IMR-90 (cell line): ENCODE measurements around the gene TEAD1. TPM values are rescaled to one million over a fixed set of nuclear protein-coding genes. Genes with fewer than 3 reads are reported as not detected.

Experiments used
- ATAC-seq: fragments of 200-7000 bp; cut with Tn5 transposase; 2 replicates; pipeline ENCODE4 v1.9.1; 2020; ENCODE audit warnings: low read depth, mild to moderate bottlenecking, moderate library complexity
- BruUV-seq: library from RNA; stranded (reverse); fragments of 400-500 nt; replicated peaks from 2 replicates; lab custom pipeline; 2021; lab: Mats Ljungman, UMichigan
- CTCF ChIA-PET: fragments of 300-600 bp; formaldehyde crosslinking; extraction: SDS; loops from one replicate; lab custom pipeline; 2021; ENCODE audit warnings: antibody characterized with exemption; lab: Yijun Ruan, JAX
- POLR2A ChIA-PET: fragments of 300-600 bp; sonication (Branson Sonifier 250); formaldehyde crosslinking; loops from one replicate; lab custom pipeline; 2022; ENCODE audit warnings: antibody characterized with exemption; ENCODE audit not compliant: unreplicated experiment; lab: Charles Lee
- DNase-seq: peaks from one replicate; pipeline ENCODE4 v3.0.0; 2013
- H2AFZ ChIP-seq: replicated peaks from 2 replicates; pipeline ENCODE3; 2013; ENCODE audit warnings: low read length, mild to moderate bottlenecking; ENCODE audit not compliant: poor library complexity
- H2AK5ac ChIP-seq: 2 replicates; pipeline ENCODE4 v1.6.1; 2013; ENCODE audit warnings: low read depth, low read length, inconsistent platforms
- H2AK9ac ChIP-seq: replicated peaks from 2 replicates; pipeline ENCODE3; 2013; ENCODE audit warnings: mild to moderate bottlenecking, low read depth, low read length, moderate library complexity; ENCODE audit not compliant: poor library complexity
- H2BK120ac ChIP-seq: 2 replicates; pipeline ENCODE4 v1.6.1; 2013; ENCODE audit warnings: low read depth, low read length, inconsistent platforms
- H2BK15ac ChIP-seq: 3 replicates; pipeline ENCODE4 v1.6.1; 2013; ENCODE audit warnings: low read depth, low read length, inconsistent platforms
- H2BK20ac ChIP-seq: 2 replicates; pipeline ENCODE4 v1.6.1; 2013; ENCODE audit warnings: low read depth, mild to moderate bottlenecking, inconsistent platforms, low read length, moderate library complexity
- H2BK5ac ChIP-seq: 2 replicates; pipeline ENCODE4 v1.6.1; 2013; ENCODE audit warnings: mild to moderate bottlenecking, low read depth, low read length, inconsistent platforms; ENCODE audit not compliant: poor library complexity, severe bottlenecking
- H3K14ac ChIP-seq: replicated peaks from 2 replicates; pipeline ENCODE4 v1.6.1; 2013; ENCODE audit warnings: low read depth, low read length, inconsistent platforms
- H3K18ac ChIP-seq: 2 replicates; pipeline ENCODE4 v1.6.1; 2013; ENCODE audit warnings: low read depth, low read length, control low read depth
- H3K23ac ChIP-seq: 2 replicates; pipeline ENCODE4 v1.6.1; 2013; ENCODE audit warnings: low read depth, low read length, inconsistent platforms
- H3K27ac ChIP-seq: 2 replicates; pipeline ENCODE4 v1.5.1; 2013; ENCODE audit warnings: mild to moderate bottlenecking, control low read depth, low read length; ENCODE audit not compliant: insufficient read depth
- H3K27me3 ChIP-seq: 2 replicates; pipeline ENCODE4 v1.6.1; 2013; ENCODE audit warnings: low read length; ENCODE audit not compliant: control insufficient read depth, insufficient read depth
- H3K36me3 ChIP-seq: 2 replicates; pipeline ENCODE4 v1.6.1; 2013; ENCODE audit warnings: low read length, mixed read lengths; ENCODE audit not compliant: control insufficient read depth, insufficient read depth
- H3K4ac ChIP-seq: 2 replicates; pipeline ENCODE4 v1.6.1; 2013; ENCODE audit warnings: low read depth, low read length, inconsistent platforms
- H3K4me1 ChIP-seq: 2 replicates; pipeline ENCODE4 v1.6.1; 2013; ENCODE audit warnings: low read length, mixed read lengths; ENCODE audit not compliant: control insufficient read depth, insufficient read depth
- H3K4me2 ChIP-seq: 2 replicates; pipeline ENCODE4 v1.6.1; 2013; ENCODE audit warnings: low read depth, mild to moderate bottlenecking, control low read depth, low read length, moderate library complexity
- H3K4me3 ChIP-seq: 2 replicates; pipeline ENCODE4 v1.5.1; 2013; ENCODE audit warnings: low read depth, mild to moderate bottlenecking, control low read depth, low read length, moderate library complexity; ENCODE audit not compliant: insufficient read depth
- H3K56ac ChIP-seq: 2 replicates; pipeline ENCODE4 v1.6.1; 2013; ENCODE audit warnings: low read length, inconsistent platforms; ENCODE audit not compliant: insufficient read depth; ENCODE audit errors: extremely low read depth
- H3K79me1 ChIP-seq, 2 experiments: 2 replicates each; pipeline ENCODE4 v1.6.1; 2013; ENCODE audit warnings: low read length in 2 of 2, inconsistent platforms in 1 of 2, low read depth in 1 of 2
- H3K9ac ChIP-seq: 2 replicates; pipeline ENCODE4 v1.6.1; 2013; ENCODE audit warnings: low read depth, low read length, control low read depth
- H3K9me1 ChIP-seq: 2 replicates; pipeline ENCODE4 v1.6.1; 2013; ENCODE audit warnings: low read length, inconsistent platforms; ENCODE audit not compliant: insufficient read depth
- H3K9me3 ChIP-seq: 2 replicates; pipeline ENCODE4 v1.6.1; 2013; ENCODE audit warnings: low read length; ENCODE audit not compliant: control insufficient read depth, insufficient read depth
- H4K20me1 ChIP-seq: 2 replicates; pipeline ENCODE4 v1.6.1; 2013; ENCODE audit warnings: low read length, inconsistent platforms; ENCODE audit not compliant: insufficient read depth
- H4K5ac ChIP-seq: 2 replicates; pipeline ENCODE4 v1.6.1; 2013; ENCODE audit warnings: mild to moderate bottlenecking, low read depth, low read length, control low read depth
- H4K8ac ChIP-seq, 2 experiments: 2 replicates each; pipeline ENCODE4 v1.6.1; 2013; ENCODE audit warnings: low read depth in 2 of 2, low read length in 2 of 2, control low read depth in 1 of 2, inconsistent platforms in 1 of 2
- H4K91ac ChIP-seq: 2 replicates; pipeline ENCODE4 v1.6.1; 2013; ENCODE audit warnings: low read depth, low read length, inconsistent platforms; ENCODE audit not compliant: insufficient read depth
- CEBPB ChIP-seq: IDR thresholded peaks from 2 replicates; pipeline ENCODE4 v1.6.1; 2012; ENCODE audit warnings: low read depth, low read length, improper control_type of control experiment
- CHD1 ChIP-seq: IDR thresholded peaks from 2 replicates; pipeline ENCODE4 v1.6.1; 2012; ENCODE audit warnings: low read depth, low read length, improper control_type of control experiment
- FOS ChIP-seq: fragments of 150-350 bp; IDR thresholded peaks from 2 replicates; pipeline ENCODE4 v1.6.1; 2016; ENCODE audit warnings: low read depth, low read length
- MAFK ChIP-seq: IDR thresholded peaks from 2 replicates; pipeline ENCODE4 v1.6.1; 2012; ENCODE audit warnings: low read depth, low read length, improper control_type of control experiment
- MAZ ChIP-seq: IDR thresholded peaks from 2 replicates; pipeline ENCODE4 v1.6.1; 2012; ENCODE audit warnings: low read depth, mild to moderate bottlenecking, low read length, improper control_type of control experiment, moderate library complexity, borderline replicate concordance
- MXI1 ChIP-seq: IDR thresholded peaks from 2 replicates; pipeline ENCODE4 v1.6.1; 2012; ENCODE audit warnings: low read depth, mild to moderate bottlenecking, low read length, moderate library complexity, borderline replicate concordance
- NFE2L2 ChIP-seq: fragments of 150-350 bp; IDR thresholded peaks from 2 replicates; pipeline ENCODE4 v1.6.1; 2016; ENCODE audit warnings: low read depth, mild to moderate bottlenecking, low read length
- POLR2A ChIP-seq: IDR thresholded peaks from 2 replicates; pipeline ENCODE4 v1.6.1; 2012; ENCODE audit warnings: mild to moderate bottlenecking, low read depth, low read length
- RCOR1 ChIP-seq: IDR thresholded peaks from 2 replicates; pipeline ENCODE4 v1.6.1; 2012; ENCODE audit warnings: mild to moderate bottlenecking, low read length, improper control_type of control experiment; ENCODE audit not compliant: insufficient replicate concordance
- RFX5 ChIP-seq: IDR thresholded peaks from 2 replicates; pipeline ENCODE4 v1.8.0; 2012; ENCODE audit warnings: low read depth, mild to moderate bottlenecking, low read length, moderate library complexity
- SMC3 ChIP-seq: fragments of 150-350 bp; IDR thresholded peaks from 2 replicates; pipeline ENCODE4 v1.6.1; 2016; ENCODE audit warnings: low read depth, mild to moderate bottlenecking, antibody characterized with exemption, low read length, moderate library complexity
- USF2 ChIP-seq: fragments of 150-350 bp; IDR thresholded peaks from 2 replicates; pipeline ENCODE4 v1.6.1; 2017; ENCODE audit warnings: mild to moderate bottlenecking, antibody characterized with exemption, low read length, low read depth
- WGBS, 2 experiments: methylation state at CpG; one replicate each; pipeline versions ENCODE4 v1.1.5 to v1.1.7; 2013; ENCODE audit warnings: missing lambda C conversion rate in 2 of 2; ENCODE audit not compliant: insufficient read length in 1 of 2; ENCODE audit errors: extremely low coverage in 2 of 2; 5-methylcytosine and 5-hydroxymethylcytosine counted together
- dilution Hi-C: fragments of 300-500 bp; cut with HindIII; formaldehyde crosslinking; loops from one replicate; pipeline ENCODE4 v1.14.3; 2018; ENCODE audit warnings: low sequenced_read_pairs; ENCODE audit not compliant: unreplicated experiment
- in situ Hi-C: fragments of 300-500 bp; cut with MboI; formaldehyde crosslinking; loops from 3 replicates; pipeline ENCODE4 v1.14.3; 2019; ENCODE audit warnings: low sequenced_read_pairs, inconsistent platforms, mixed read lengths
- intact Hi-C: fragments of 100-400 bp; cut with micrococcal nuclease; formaldehyde crosslinking; loops from 2 replicates; pipeline ENCODE4 v1.10.0; 2022
- polyA plus RNA-seq, 3 experiments: library from polyadenylated mRNA; depleted of rRNA; stranded (reverse); fragments of >200 nt; gene quantifications; 2 replicates each; pipeline ENCODE4 v1.2.3, GENCODE V29; 2012; ENCODE audit warnings: low replicate concordance in 1 of 3
- total RNA-seq: library from RNA; depleted of rRNA; stranded (reverse); fragments of >200 nt; gene quantifications from 2 replicates; pipeline ENCODE4 v1.2.3, GENCODE V29; 2012
- TF ChIP-seq, protein P1 (sequence below): conservative IDR thresholded peaks from 2 replicates; pipeline ENCODE4 v1.5.1; 2012; ENCODE audit warnings: mild to moderate bottlenecking, low read depth, low read length, improper control_type of control experiment
- TF ChIP-seq, protein P2 (sequence below): fragments of 150-350 bp; IDR thresholded peaks from 2 replicates; pipeline ENCODE4 v1.6.1; 2016; ENCODE audit warnings: low read depth, mild to moderate bottlenecking, low read length, moderate library complexity, borderline replicate concordance

TEAD1 gene
- total and polyA plus RNA-seq, 2 of the 4 experiments (the other 2 are of a cell fraction): 51.8 to 69.2 TPM

DNA sequence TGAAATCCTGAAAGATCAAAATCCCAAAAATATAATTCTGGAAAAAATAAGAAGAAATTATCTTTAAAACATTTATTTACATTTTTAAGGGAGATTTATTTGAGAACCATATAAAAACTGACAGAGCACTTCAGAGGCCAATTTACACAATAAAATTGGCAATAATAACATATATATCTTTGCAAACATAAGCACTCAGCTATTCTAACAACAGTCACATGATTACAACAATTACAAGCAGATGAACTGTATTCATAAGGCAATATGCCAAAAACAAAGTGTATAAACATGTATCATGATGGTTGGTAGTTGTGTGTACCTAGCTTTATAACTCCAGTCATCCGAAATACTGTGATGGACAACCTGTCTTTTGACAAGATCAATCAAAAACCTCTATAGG lies 317.2 kb downstream of the TEAD1 start:
- peaks cover 29% of the 10 kb centered on the region for H3K27me3 ChIP-seq
- no peak overlapping the region for H4K91ac ChIP-seq
- no peaks in the 10 kb centered on the region for H3K9me1 ChIP-seq
- no peak overlapping the region for H2AK5ac ChIP-seq
- H2AK9ac ChIP-seq: no peak overlapping the region
- H3K4me3 ChIP-seq: no peak overlapping the region
- POLR2A ChIA-PET: no interaction called here
- CTCF ChIA-PET: no interaction called here
- H3K9me3 ChIP-seq: 0 out of 2 replicates have a peak, but pooled peaks cover 2% of the 10 kb centered on the region
- H3K4me1 ChIP-seq: no peaks in the 10 kb centered on the region
- H2BK5ac ChIP-seq: no peak overlapping the region
- no peaks in the 10 kb centered on the region for H3K36me3 ChIP-seq
- H3K4me2 ChIP-seq: no peak overlapping the region
- H2BK20ac ChIP-seq: no peak overlapping the region
- H3K14ac ChIP-seq: no peak overlapping the region
- H3K9ac ChIP-seq: no peak overlapping the region
- in situ Hi-C loops: no loop called here
- no peak overlapping the region for H3K4ac ChIP-seq
- no peak for ATAC-seq
- intact Hi-C loops: no loop called here
- H4K5ac ChIP-seq: no peak overlapping the region
- no peak overlapping the region for H3K56ac ChIP-seq
- dilution Hi-C loops: no loop called here
- no peaks in the 10 kb centered on the region for H4K20me1 ChIP-seq
- no peak overlapping the region for H2AFZ ChIP-seq
- no peaks in the 10 kb centered on the region for H3K79me1 ChIP-seq
- no peak overlapping the region for H2BK15ac ChIP-seq
- no peak overlapping the region for H3K23ac ChIP-seq
- no peak for TF ChIP-seq RFX5
- no peak for TF ChIP-seq CEBPB
- TF ChIP-seq RCOR1: no peak
- TF ChIP-seq SMC3: no peak
- TF ChIP-seq USF2: no peak
- TF ChIP-seq POLR2A: no peak
- no peak for TF ChIP-seq MAZ
- TF ChIP-seq CHD1: no peak
- TF ChIP-seq NFE2L2: no peak
- no peak for TF ChIP-seq MAFK
- TF ChIP-seq MXI1: no peak
- TF ChIP-seq, protein P1, sequence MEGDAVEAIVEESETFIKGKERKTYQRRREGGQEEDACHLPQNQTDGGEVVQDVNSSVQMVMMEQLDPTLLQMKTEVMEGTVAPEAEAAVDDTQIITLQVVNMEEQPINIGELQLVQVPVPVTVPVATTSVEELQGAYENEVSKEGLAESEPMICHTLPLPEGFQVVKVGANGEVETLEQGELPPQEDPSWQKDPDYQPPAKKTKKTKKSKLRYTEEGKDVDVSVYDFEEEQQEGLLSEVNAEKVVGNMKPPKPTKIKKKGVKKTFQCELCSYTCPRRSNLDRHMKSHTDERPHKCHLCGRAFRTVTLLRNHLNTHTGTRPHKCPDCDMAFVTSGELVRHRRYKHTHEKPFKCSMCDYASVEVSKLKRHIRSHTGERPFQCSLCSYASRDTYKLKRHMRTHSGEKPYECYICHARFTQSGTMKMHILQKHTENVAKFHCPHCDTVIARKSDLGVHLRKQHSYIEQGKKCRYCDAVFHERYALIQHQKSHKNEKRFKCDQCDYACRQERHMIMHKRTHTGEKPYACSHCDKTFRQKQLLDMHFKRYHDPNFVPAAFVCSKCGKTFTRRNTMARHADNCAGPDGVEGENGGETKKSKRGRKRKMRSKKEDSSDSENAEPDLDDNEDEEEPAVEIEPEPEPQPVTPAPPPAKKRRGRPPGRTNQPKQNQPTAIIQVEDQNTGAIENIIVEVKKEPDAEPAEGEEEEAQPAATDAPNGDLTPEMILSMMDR: no peak
- TF ChIP-seq, protein P2, sequence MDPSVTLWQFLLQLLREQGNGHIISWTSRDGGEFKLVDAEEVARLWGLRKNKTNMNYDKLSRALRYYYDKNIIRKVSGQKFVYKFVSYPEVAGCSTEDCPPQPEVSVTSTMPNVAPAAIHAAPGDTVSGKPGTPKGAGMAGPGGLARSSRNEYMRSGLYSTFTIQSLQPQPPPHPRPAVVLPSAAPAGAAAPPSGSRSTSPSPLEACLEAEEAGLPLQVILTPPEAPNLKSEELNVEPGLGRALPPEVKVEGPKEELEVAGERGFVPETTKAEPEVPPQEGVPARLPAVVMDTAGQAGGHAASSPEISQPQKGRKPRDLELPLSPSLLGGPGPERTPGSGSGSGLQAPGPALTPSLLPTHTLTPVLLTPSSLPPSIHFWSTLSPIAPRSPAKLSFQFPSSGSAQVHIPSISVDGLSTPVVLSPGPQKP: no peak
- no peak for TF ChIP-seq FOS
- BruUV-seq: no TSS peak
- no CpG with 5 or more reads among the region's 1 CpG for WGBS, 2 experiments
- no peak overlapping the region for H3K18ac ChIP-seq
- DNase-seq: no peak
- H2BK120ac ChIP-seq: no peak overlapping the region
- H4K8ac ChIP-seq: no peak overlapping the region
- H3K27ac ChIP-seq: no peak overlapping the region
